ENCODE results near the gene HNRNPR. TPM values are rescaled to one million over a fixed set of nuclear protein-coding genes. Genes with fewer than 3 reads are reported as not detected.

The HNRNPR gene
- total RNA-seq, 4 donors from 2014 or later = 59.8 to 75.7 (median 69.4) TPM

- H3K36me3 ChIP-seq = peaks cover 0 to 10% (median 6%) of the 10 kb centered on the region in 4 donors
- H3K27ac ChIP-seq (replicated peaks in 1 of 4) = peak overlapping the region; percentile 90 to 99 (median 96)
- intact Hi-C loops (cut with DNase I) = no loop called here
- H3K9me3 ChIP-seq = no peaks in the 10 kb centered on the region
- H3K4me3 ChIP-seq = peak overlapping the region; percentile 70 to 84 (median 80)
- H3K27me3 ChIP-seq = no peaks in the 10 kb centered on the region
- WGBS = 29% methylated on average over 12 of the region's 13 CpGs
- DNase-seq (ENCODE audit: extremely low spot score) = no peak
- H3K4me1 ChIP-seq = peaks cover 37 to 57% (median 51%) of the 10 kb centered on the region in 4 donors
- TF ChIP-seq CTCF (IDR thresholded peaks at IDR 0.05) (no peak), POLR2A (IDR thresholded peaks at IDR 0.05; ENCODE audit: low read depth) (no peak), POLR2AphosphoS5 (IDR thresholded peaks at IDR 0.05) (no peak), EP300 (IDR thresholded peaks at IDR 0.05) (no peak)
Observed at GRCh38 chr1:23370709-23371584, 26.9 kb upstream of the HNRNPR start.

- Histone ChIP-seq H3K27me3 (no peaks in the 10 kb centered on the region), H3K9me3 (peaks cover 0 to 1% (median 0%) of the 10 kb centered on the region in 4 donors), H3K27ac (replicated peaks in 1 of 4) (peak overlapping the region; percentile 90 to 99 (median 96)), H3K4me1 (peaks cover 37 to 60% (median 52%) of the 10 kb centered on the region in 4 donors), H3K4me3 (peak overlapping the region; percentile 70 to 84 (median 80)), H3K36me3 (peaks cover 0 to 16% (median 12%) of the 10 kb centered on the region in 4 donors)
- intact Hi-C loops (cut with DNase I) = no loop called here
- WGBS = 4% methylated on average over 5 of the region's 5 CpGs
- TF ChIP-seq POLR2AphosphoS5 (IDR thresholded peaks at IDR 0.05) = no peak
- no peak for TF ChIP-seq EP300 (IDR thresholded peaks at IDR 0.05)
- no peak for TF ChIP-seq POLR2A (IDR thresholded peaks at IDR 0.05; ENCODE audit: low read depth)
- TF ChIP-seq CTCF (IDR thresholded peaks at IDR 0.05) = no peak
- no peak for DNase-seq (ENCODE audit: extremely low spot score)
Observed at GRCh38 chr1:23370330-23370708, 26.2 kb upstream of the HNRNPR start.

- H3K27me3 ChIP-seq = no peaks in the 10 kb centered on the region
- peaks cover 37 to 60% (median 52%) of the 10 kb centered on the region in 4 donors for H3K4me1 ChIP-seq
- peaks cover 0 to 25% (median 19%) of the 10 kb centered on the region in 4 donors for H3K36me3 ChIP-seq
- H3K27ac ChIP-seq (replicated peaks in 1 of 4) = peak within 1 kb of the TSS; percentile 90 to 99 (median 96)
- 2% methylated on average over 13 of the region's 29 CpGs for WGBS
- no peak for TF ChIP-seq POLR2A (IDR thresholded peaks at IDR 0.05; ENCODE audit: low read depth)
- no peak for TF ChIP-seq CTCF (IDR thresholded peaks at IDR 0.05)
- peak; percentile 42 to 72 for TF ChIP-seq POLR2AphosphoS5 (IDR thresholded peaks at IDR 0.05)
- TF ChIP-seq EP300 (IDR thresholded peaks at IDR 0.05) = no peak
- intact Hi-C loops (cut with DNase I) = loop anchor here (5.0 to 10.0 kb wide), 2 partner anchors 33 to 115 kb away; partner anchors contain the start of gene ASAP3
- DNase-seq (ENCODE audit: extremely low spot score) = no peak
- H3K4me3 ChIP-seq = peak within 1 kb of the TSS; percentile 70 to 84 (median 80)
- peaks cover 0 to 10% (median 1%) of the 10 kb centered on the region in 4 donors for H3K9me3 ChIP-seq
Observed at GRCh38 chr1:23369335-23370013, 25.4 kb upstream of the HNRNPR start, which contains the start of gene ZNF436. ZNF436 (minus strand) TSS chr1:23369836; CDS start chr1:23368005, 1,831 bp downstream.

- Histone ChIP-seq H3K36me3 (peaks cover 0 to 32% (median 26%) of the 10 kb centered on the region in 4 donors), H3K27ac (replicated peaks in 1 of 4) (peak overlapping the region; percentile 90 to 99 (median 96)), H3K4me1 (peaks cover 37 to 60% (median 52%) of the 10 kb centered on the region in 4 donors), H3K9me3 (peaks cover 0 to 17% (median 6%) of the 10 kb centered on the region in 4 donors), H3K4me3 (peak overlapping the region; percentile 70 to 84 (median 80)), H3K27me3 (no peaks in the 10 kb centered on the region)
- intact Hi-C loops (cut with DNase I) = loop anchor here (1.0 to 10.0 kb wide), 3 partner anchors 24 to 116 kb away; partner anchors contain the start of genes ASAP3 and HNRNPR
- 0% methylated on average over 14 of the region's 61 CpGs for WGBS
- DNase-seq (ENCODE audit: extremely low spot score) = peak; percentile 96
- TF ChIP-seq EP300 (IDR thresholded peaks at IDR 0.05) (no peak), CTCF (IDR thresholded peaks at IDR 0.05) (no peak), POLR2AphosphoS5 (IDR thresholded peaks at IDR 0.05) (peak; percentile 93 to 96), POLR2A (IDR thresholded peaks at IDR 0.05; ENCODE audit: low read depth) (peak; percentile 90)
Observed at GRCh38 chr1:23368562-23369334, 24.7 kb upstream of the HNRNPR start.
